Heart left ventricle (tissue), 16 donors: Measurements from ENCODE around the gene HOXB6. TPM values are rescaled to one million over a fixed set of nuclear protein-coding genes. Genes with fewer than 3 reads are reported as not detected.
A peak's percentile ranks its signal among the peaks of the same experiment; 100 is the strongest.

Experiments used
- ATAC-seq, 4 donors: fragments of 200-7000 bp; cut with Tn5 transposase; one replicate each; pipeline ENCODE4 v1.9.1; 2020 to 2022; ENCODE audit warnings: moderate library complexity in 4 of 4, mild to moderate bottlenecking in 3 of 4, moderate number of reproducible peaks in 1 of 4
- DNase-seq, 5 donors: peaks; one replicate each; pipeline ENCODE4 v3.0.0-alpha.2; 2020
- H3K27ac ChIP-seq, 12 donors: fragments of 200-600 bp; sonication (generic) in 4 of 12; one replicate each; pipeline versions ENCODE4 v1.5.0 to v1.8.0; 2016 to 2022; ENCODE audit warnings: mild to moderate bottlenecking in 2 of 12
- H3K27me3 ChIP-seq, 9 donors: fragments of 200-600 bp; sonication (generic) in 2 of 9; one replicate each; pipeline versions ENCODE4 v1.5.1 to v1.8.0; 2016 to 2022; ENCODE audit warnings: mild to moderate bottlenecking in 3 of 9
- H3K36me3 ChIP-seq, 9 donors: fragments of 200-600 bp; sonication (generic) in 2 of 9; one replicate each; pipeline versions ENCODE4 v1.5.0 to v1.8.0; 2018 to 2022; ENCODE audit warnings: mild to moderate bottlenecking in 2 of 9
- H3K4me1 ChIP-seq, 12 donors: fragments of 200-600 bp; sonication (generic) in 4 of 12; one replicate each; pipeline versions ENCODE4 v1.5.0 to v1.8.0; 2016 to 2022; ENCODE audit warnings: mild to moderate bottlenecking in 3 of 12
- H3K4me3 ChIP-seq, 12 donors: fragments of 200-600 bp; sonication (generic) in 4 of 12; one replicate each; pipeline versions ENCODE4 v1.5.0 to v1.8.0; 2017 to 2022; ENCODE audit warnings: mild to moderate bottlenecking in 9 of 12, moderate library complexity in 4 of 12
- H3K9me3 ChIP-seq, 12 donors: fragments of 200-600 bp; sonication (generic) in 4 of 12; one replicate each; pipeline versions ENCODE4 v1.5.0 to v1.8.0; 2016 to 2022; ENCODE audit warnings: mild to moderate bottlenecking in 1 of 12
- CTCF ChIP-seq, 12 donors: fragments of 200-600 bp; sonication (generic) in 4 of 12; IDR thresholded peaks; one replicate each; pipeline versions ENCODE4 v1.5.0 to v1.8.0; 2018 to 2022; ENCODE audit warnings: antibody characterized with exemption in 12 of 12, mild to moderate bottlenecking in 5 of 12
- POLR2A ChIP-seq, 2 donors: fragments of 450-650 bp; IDR thresholded peaks; one replicate each; pipeline ENCODE4 v1.6.1; 2017; ENCODE audit warnings: antibody characterized with exemption in 2 of 2, mild to moderate bottlenecking in 2 of 2, moderate library complexity in 2 of 2
- WGBS, 4 donors: extraction: QIAGEN DNeasy Blood & Tissue Kit in 2 of 4; methylation state at CpG; one replicate each; pipeline versions ENCODE4 v1.1.5 to v1.1.7; 2013 to 2018; 5-methylcytosine and 5-hydroxymethylcytosine counted together
- intact Hi-C, 10 donors: fragments of 100-400 bp; cut with DNase I; formaldehyde crosslinking; loops; one replicate each; pipeline versions ENCODE4 v1.11.1 to v1.14.2; 2022
- polyA plus RNA-seq, 2 donors: library from polyadenylated mRNA; stranded (reverse); fragments of 200-250 nt; gene quantifications; one replicate each; pipeline ENCODE4 v1.2.3, GENCODE V29; 2013
- total RNA-seq, 9 donors: library from RNA; depleted of rRNA in 2 of 9; stranded (reverse); fragments of >200 nt in 2 of 9; fragmentation: NEBNext Ultra II Directional in 3 of 9; extraction: Animal tissue kit (Norgen Biotek cat#: 25700) in 3 of 9; gene quantifications; one replicate each; pipeline versions ENCODE4 v1.1.0 to v1.2.4, GENCODE V29; 2016 to 2023
- donor health status: ischemic (EF 13 %, LVEDD 7.1; RV severe dilation, severe dysfunction).
- donor health status: healthy with polysubstance abuse.
- donor health status: DM: no; HTN: yes; CAD: no.
- donor health status: DM: no; HTN: no; CAD: no.
- donor health status: ischemic (EF 25% LVEDD 6.9; RV normal size, moderate dysfunction).
- donor health status: ischemic (EF 25% LVEDD 5.7; RV mildly dilated, moderate dysfunction).
- donor health status: healthy.
- donor health status: DM: yes; HTN: yes; CAD: no.
- donor health status: ischemic (EF 35%, LVEDD 5.7; RV mildly dilated, moderate dysfunction).
- donor health status: nonischemic (EF 11% LVEDD 7.7; RV severe dilation, severe dysfunction).
- donor health status: DM: yes; HTN: yes; CAD: no.
- donor health status: PGD.
- donor health status: ischemic (EF 29% LVEDD 5.4; RV normal size, mild dysfunction).
- donor health status: nonischemic (EF 23%, LVEDD 6.1; RV moderate dilation, normal function).

The HOXB6 gene
- total and polyA plus RNA-seq, 11 donors = 0.30 to 2.0 (median 0.54) TPM; not detected in 1

- WGBS, 4 donors = 34 to 63% (median 50%) methylated on average over 4 of the region's 4 CpGs
- Histone ChIP-seq H3K9me3 (no peaks in the 10 kb centered on the region), H3K4me3 (no peak overlapping the region), H3K27me3 (peaks cover 18 to 98% (median 78%) of the 10 kb centered on the region in 9 donors), H3K4me1 (peaks cover 0 to 46% (median 0%) of the 10 kb centered on the region in 12 donors), H3K27ac (peak overlapping the region in 6 of 12 donors; percentile 43 to 97 (median 74)), H3K36me3 (no peaks in the 10 kb centered on the region)
- intact Hi-C loops = loop anchor here in 1 of 10 donors (2.0 kb wide), 1 partner anchor 13 kb away; the partner anchor contains the start of gene HOXB4
- TF ChIP-seq POLR2A (IDR thresholded peaks at IDR 0.05) (no peak), CTCF (IDR thresholded peaks at IDR 0.05) (no peak)
- DNase-seq (no peak), ATAC-seq (no peak)
Observed at GRCh38 chr17:48565925-48566710, 38.7 kb downstream of the HOXB6 start.

DNA sequence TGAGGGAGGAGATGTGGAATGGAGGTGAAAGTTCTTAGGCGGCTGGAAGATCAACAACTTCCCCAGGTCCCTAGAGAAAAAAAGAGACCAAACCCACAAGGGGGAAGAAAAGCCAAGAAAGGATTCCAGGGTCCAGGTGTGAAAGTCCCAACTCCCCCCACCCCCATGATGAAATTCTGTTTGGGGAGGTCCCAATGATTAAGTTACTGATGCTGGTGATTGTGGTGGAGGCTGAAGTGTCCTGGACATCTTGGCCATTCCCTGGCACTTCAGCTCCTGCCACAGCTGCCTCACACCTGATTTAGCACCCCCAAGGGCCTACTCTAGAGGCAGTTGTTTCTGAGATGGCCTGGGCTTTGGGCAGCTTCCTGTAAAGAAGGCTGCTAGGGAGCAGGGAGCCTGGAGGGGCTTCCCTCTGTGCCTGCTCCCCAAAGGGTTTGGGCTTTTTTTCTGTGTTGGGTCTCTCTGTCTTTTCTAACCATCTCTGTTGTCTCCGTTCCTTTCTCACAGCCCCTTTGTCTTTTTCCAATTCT lies 39.7 kb downstream of the HOXB6 start:
- Histone ChIP-seq H3K9me3 (no peaks in the 10 kb centered on the region), H3K4me1 (peaks cover 0 to 46% (median 0%) of the 10 kb centered on the region in 12 donors), H3K27ac (peak overlapping the region in 4 of 12 donors; percentile 70 to 97 (median 80)), H3K4me3 (peak overlapping the region in 5 of 12 donors; percentile 39 to 56 (median 54)), H3K36me3 (no peaks in the 10 kb centered on the region), H3K27me3 (peaks cover 16 to 96% (median 72%) of the 10 kb centered on the region in 9 donors)
- WGBS, 4 donors = 43 to 51% (median 44%) methylated on average over 2 of the region's 2 CpGs
- ATAC-seq = no peak
- no peak for TF ChIP-seq POLR2A (IDR thresholded peaks at IDR 0.05)
- TF ChIP-seq CTCF (IDR thresholded peaks at IDR 0.05) = no peak
- intact Hi-C loops = loop anchor here in 1 of 10 donors (2.0 kb wide), 1 partner anchor 14 kb away; the partner anchor contains the start of gene HOXB4
- DNase-seq = no peak

- intact Hi-C loops = loop anchor here in 1 of 10 donors (2.0 kb wide), 1 partner anchor 14 kb away; the partner anchor contains the start of gene HOXB4
- peaks cover 0 to 44% (median 0%) of the 10 kb centered on the region in 12 donors for H3K4me1 ChIP-seq
- H3K36me3 ChIP-seq = no peaks in the 10 kb centered on the region
- TF ChIP-seq CTCF (IDR thresholded peaks at IDR 0.05) = no peak
- TF ChIP-seq POLR2A (IDR thresholded peaks at IDR 0.05) = no peak
- DNase-seq = peak in 1 of 5 donors; percentile 68
- peak overlapping the region in 9 of 12 donors; percentile 4 to 97 (median 59) for H3K27ac ChIP-seq
- peak in 2 of 4 donors; percentile 33 to 56 for ATAC-seq
- WGBS, 4 donors = 5 to 9% (median 7%) methylated on average over 32 to 73 of the region's 73 CpGs
- H3K27me3 ChIP-seq = peaks cover 14 to 96% (median 72%) of the 10 kb centered on the region in 9 donors
- peak overlapping the region; percentile 14 to 56 (median 48) for H3K4me3 ChIP-seq
- H3K9me3 ChIP-seq = no peaks in the 10 kb centered on the region
Observed at GRCh38 chr17:48564188-48565021, 40.4 kb downstream of the HOXB6 start.
